BLaER1 treated with 17β-estradiol and CSF1 and Interleukin-3, amounts not matched to agents 10 nM and 100 nM (cell line): ENCODE data around the gene KRTAP10-7.
"Not testable (repeated sequence)": the region's sequence is repeated elsewhere in the genome, so short reads cannot be mapped to it uniquely, and the experiment has no call there.

Source experiments
- H3K27ac ChIP-seq, 11 experiments: shearing (Covaris generic); formaldehyde crosslinking; 2 replicates each; pipeline ENCODE4 v1.8.1; 2022
- H3K27me3 ChIP-seq, 11 experiments: shearing (Covaris generic); formaldehyde crosslinking; 2 replicates each; pipeline ENCODE4 v1.8.1; 2022
- H3K36me3 ChIP-seq, 11 experiments: shearing (Covaris generic); formaldehyde crosslinking; 2 replicates each; pipeline ENCODE4 v1.8.1; 2022
- H3K4me1 ChIP-seq, 10 experiments: shearing (Covaris generic); formaldehyde crosslinking; 2 replicates each; pipeline ENCODE4 v1.8.1; 2022
- H3K4me2 ChIP-seq, 11 experiments: shearing (Covaris generic); formaldehyde crosslinking; 2 replicates each; pipeline ENCODE4 v1.8.1; 2022
- H3K4me3 ChIP-seq, 10 experiments: shearing (Covaris generic); formaldehyde crosslinking; 2 replicates each; pipeline ENCODE4 v1.8.1; 2022
- H3K9ac ChIP-seq, 11 experiments: shearing (Covaris generic); formaldehyde crosslinking; 2 replicates each; pipeline ENCODE4 v1.8.1; 2022
- H3K9me3 ChIP-seq, 11 experiments: shearing (Covaris generic); formaldehyde crosslinking; replicated peaks in 1 of 11; 2 replicates each; pipeline ENCODE4 v1.8.1; 2022
- H4K20me1 ChIP-seq, 11 experiments: shearing (Covaris generic); formaldehyde crosslinking; 2 replicates each; pipeline ENCODE4 v1.8.1; 2022
- Cebpa-rat ChIP-seq, 11 experiments: shearing (Covaris generic); IDR thresholded peaks; 2 replicates each; pipeline ENCODE4 v1.8.1; 2022

Gene KRTAP10-7

GRCh38 chr21:44568667-44569556, 31.5 kb upstream of the KRTAP10-7 start:
- H3K4me2 ChIP-seq: no peak overlapping the region
- peaks cover 0 to 35% (median 13%) of the 10 kb centered on the region in 10 experiments; a peak in 14 of 20 replicates for H3K4me1 ChIP-seq
- H3K27ac ChIP-seq: no peak overlapping the region
- no peaks in the 10 kb centered on the region for H3K36me3 ChIP-seq
- H4K20me1 ChIP-seq: no peaks in the 10 kb centered on the region
- no peak overlapping the region for H3K4me3 ChIP-seq
- peaks cover 10 to 23% (median 18%) of the 10 kb centered on the region in 11 experiments for H3K9me3 ChIP-seq
- no peak for TF ChIP-seq Cebpa-rat (IDR thresholded peaks at IDR 0.05)
- no peaks in the 10 kb centered on the region for H3K27me3 ChIP-seq
- no peak overlapping the region for H3K9ac ChIP-seq

DNA sequence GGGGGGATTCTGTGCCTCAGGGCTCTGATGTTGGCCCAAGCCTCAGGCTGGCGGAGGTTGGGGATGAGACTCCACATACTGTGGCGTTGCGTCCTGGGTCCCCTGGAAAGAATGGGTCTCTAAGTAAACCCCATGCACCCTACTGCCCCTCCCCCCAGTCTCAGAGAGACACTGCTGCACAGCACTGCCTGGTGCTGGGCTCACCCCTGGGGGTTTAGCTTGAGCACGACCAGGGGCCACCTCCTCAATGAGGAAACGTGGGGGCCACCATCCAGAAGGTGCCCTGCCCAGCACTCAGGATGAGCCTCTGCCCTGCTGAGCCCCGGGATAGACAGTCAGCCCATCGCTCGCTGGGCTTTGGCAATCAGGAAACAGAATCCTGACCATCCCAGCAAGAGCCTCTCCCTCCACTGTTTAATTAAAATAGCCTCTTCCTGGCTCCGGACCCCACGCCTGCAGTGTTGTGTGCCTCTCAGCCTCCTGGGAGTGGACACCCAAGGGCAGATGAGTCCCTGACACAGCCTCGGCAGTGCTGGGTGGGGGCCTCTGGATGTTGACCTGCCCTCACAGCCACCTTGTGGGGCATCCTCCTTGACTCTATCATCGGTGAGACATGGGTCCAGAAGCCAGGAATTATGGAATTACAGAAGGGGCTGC, 30.4 kb upstream of the KRTAP10-7 start:
- no peak overlapping the region for H3K27ac ChIP-seq
- no peaks in the 10 kb centered on the region for H3K27me3 ChIP-seq

GRCh38 chr21:44571296-44571695, 29.1 kb upstream of the KRTAP10-7 start:
- Histone ChIP-seq H3K27ac (no peak overlapping the region), H3K27me3 (no peaks in the 10 kb centered on the region), H3K4me2 (no peak overlapping the region), H3K4me1 (peaks cover 0 to 12% (median 8%) of the 10 kb centered on the region in 10 experiments; a peak in 13 of 20 replicates), H3K36me3 (no peaks in the 10 kb centered on the region), H3K9me3 (peaks cover 13 to 26% (median 19%) of the 10 kb centered on the region in 11 experiments), H4K20me1 (no peaks in the 10 kb centered on the region), H3K9ac (no peak overlapping the region), H3K4me3 (no peak overlapping the region)
- no peak for TF ChIP-seq Cebpa-rat (IDR thresholded peaks at IDR 0.05)

More for the DNA sequence above, 30.4 kb upstream of the KRTAP10-7 start:
- Histone ChIP-seq H3K4me3 (no peak overlapping the region), H3K4me2 (no peak overlapping the region), H3K9ac (no peak overlapping the region), H3K9me3 (peaks cover 10 to 22% (median 16%) of the 10 kb centered on the region in 11 experiments), H3K4me1 (peaks cover 0 to 26% (median 13%) of the 10 kb centered on the region in 10 experiments; a peak in 14 of 20 replicates), H3K36me3 (no peaks in the 10 kb centered on the region), H4K20me1 (no peaks in the 10 kb centered on the region)
- no peak for TF ChIP-seq Cebpa-rat (IDR thresholded peaks at IDR 0.05)

- Histone ChIP-seq H3K27ac (no peak overlapping the region), H3K36me3 (0 out of 22 replicates have a peak, but pooled peaks cover 0 to 2% (median 0%) of the 10 kb centered on the region in 11 experiments), H4K20me1 (no peaks in the 10 kb centered on the region), H3K4me3 (no peak overlapping the region), H3K9me3 (peaks cover 22 to 35% (median 27%) of the 10 kb centered on the region in 11 experiments), H3K4me1 (peaks cover 0 to 7% (median 3%) of the 10 kb centered on the region in 10 experiments; a peak in 9 of 20 replicates), H3K4me2 (no peak overlapping the region), H3K9ac (no peak overlapping the region), H3K27me3 (no peaks in the 10 kb centered on the region)
- TF ChIP-seq Cebpa-rat (IDR thresholded peaks at IDR 0.05): no peak
These were observed 28.3 kb upstream of the KRTAP10-7 start for GRCh38 chr21:44571844-44572782.

- Histone ChIP-seq H3K9me3 (peaks cover 30 to 44% (median 37%) of the 10 kb centered on the region in 11 experiments), H3K4me2 (no peak overlapping the region), H4K20me1 (no peaks in the 10 kb centered on the region), H3K36me3 (0 out of 22 replicates have a peak, but pooled peaks cover 0 to 5% (median 0%) of the 10 kb centered on the region in 11 experiments), H3K4me3 (no peak overlapping the region), H3K4me1 (peaks cover 0 to 5% (median 0%) of the 10 kb centered on the region in 10 experiments; a peak in 2 of 20 replicates), H3K9ac (no peak overlapping the region), H3K27me3 (no peaks in the 10 kb centered on the region), H3K27ac (no peak overlapping the region)
- no peak for TF ChIP-seq Cebpa-rat (IDR thresholded peaks at IDR 0.05)
These were observed 27.3 kb upstream of the KRTAP10-7 start for GRCh38 chr21:44572959-44573583.

DNA sequence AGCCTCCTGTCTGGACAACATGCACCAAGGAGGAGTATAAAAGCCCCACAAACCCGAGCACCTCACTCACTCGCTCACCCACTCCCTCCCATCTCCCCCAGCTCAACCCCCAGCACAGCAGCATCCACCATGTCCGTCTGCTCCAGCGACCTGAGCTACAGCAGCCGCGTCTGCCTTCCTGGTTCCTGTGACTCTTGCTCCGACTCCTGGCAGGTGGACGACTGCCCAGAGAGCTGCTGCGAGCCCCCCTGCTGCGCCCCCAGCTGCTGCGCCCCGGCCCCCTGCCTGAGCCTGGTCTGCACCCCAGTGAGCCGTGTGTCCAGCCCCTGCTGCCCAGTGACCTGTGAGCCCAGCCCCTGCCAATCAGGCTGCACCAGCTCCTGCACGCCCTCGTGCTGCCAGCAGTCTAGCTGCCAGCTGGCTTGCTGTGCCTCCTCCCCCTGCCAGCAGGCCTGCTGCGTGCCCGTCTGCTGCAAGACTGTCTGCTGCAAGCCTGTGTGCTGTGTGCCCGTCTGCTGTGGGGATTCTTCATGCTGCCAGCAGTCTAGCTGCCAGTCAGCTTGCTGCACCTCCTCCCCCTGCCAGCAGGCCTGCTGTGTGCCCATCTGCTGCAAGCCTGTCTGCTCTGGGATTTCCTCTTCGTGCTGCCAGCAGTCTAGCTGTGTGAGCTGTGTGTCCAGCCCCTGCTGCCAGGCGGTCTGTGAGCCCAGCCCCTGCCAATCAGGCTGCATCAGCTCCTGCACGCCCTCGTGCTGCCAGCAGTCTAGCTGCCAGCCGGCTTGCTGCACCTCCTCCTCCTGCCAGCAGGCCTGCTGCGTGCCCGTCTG, 26.6 kb upstream of the KRTAP10-7 start, which contains the start of gene KRTAP10-4:
TSS of gene KRTAP10-4 (plus strand) at position 100 of the 827 bp plus-strand sequence. CDS start at position 130, 30 bp downstream.
- H3K4me2 ChIP-seq, H3K27ac ChIP-seq, H3K27me3 ChIP-seq, H3K4me3 ChIP-seq, H3K4me1 ChIP-seq, H4K20me1 ChIP-seq, H3K9ac ChIP-seq, H3K36me3 ChIP-seq: not testable (repeated sequence)
- peaks cover 38 to 52% (median 45%) of the 10 kb centered on the region in 11 experiments for H3K9me3 ChIP-seq

DNA sequence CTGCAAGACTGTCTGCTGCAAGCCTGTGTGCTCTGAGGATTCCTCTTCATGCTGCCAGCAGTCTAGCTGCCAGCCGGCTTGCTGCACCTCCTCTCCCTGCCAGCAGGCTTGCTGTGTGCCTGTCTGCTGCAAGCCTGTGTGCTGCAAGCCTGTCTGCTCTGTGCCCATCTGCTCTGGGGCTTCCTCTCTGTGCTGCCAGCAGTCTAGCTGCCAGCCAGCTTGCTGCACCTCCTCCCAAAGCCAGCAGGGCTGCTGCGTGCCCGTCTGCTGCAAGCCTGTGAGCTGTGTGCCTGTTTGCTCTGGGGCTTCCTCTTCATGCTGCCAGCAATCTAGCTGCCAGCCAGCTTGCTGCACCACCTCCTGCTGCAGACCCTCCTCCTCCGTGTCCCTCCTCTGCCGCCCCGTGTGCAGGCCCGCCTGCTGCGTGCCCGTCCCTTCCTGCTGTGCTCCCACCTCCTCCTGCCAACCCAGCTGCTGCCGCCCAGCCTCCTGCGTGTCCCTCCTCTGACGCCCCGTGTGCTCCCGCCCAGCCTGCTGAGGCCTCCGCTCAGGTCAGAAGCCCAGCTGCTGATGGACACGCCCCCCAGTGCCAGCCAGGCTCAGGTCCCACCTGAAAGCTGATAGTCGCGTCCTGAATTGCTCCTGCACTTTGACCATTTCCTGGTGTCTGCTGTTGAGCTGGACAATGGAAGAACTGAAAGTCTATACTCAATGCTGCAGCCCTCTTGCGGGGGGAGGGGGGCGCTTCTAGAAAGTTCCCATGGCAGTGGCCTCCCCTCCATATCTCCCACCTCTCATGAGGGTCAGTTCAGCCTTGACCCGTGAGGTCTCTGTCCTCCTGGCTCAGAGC, 25.7 kb upstream of the KRTAP10-7 start:
- Histone ChIP-seq H3K4me3 (no peak overlapping the region), H4K20me1 (no peaks in the 10 kb centered on the region), H3K27me3 (no peaks in the 10 kb centered on the region), H3K9me3 (peaks cover 47 to 60% (median 51%) of the 10 kb centered on the region in 11 experiments), H3K9ac (no peak overlapping the region), H3K27ac (no peak overlapping the region), H3K4me2 (no peak overlapping the region), H3K36me3 (0 out of 22 replicates have a peak, but pooled peaks cover 0 to 5% (median 0%) of the 10 kb centered on the region in 11 experiments), H3K4me1 (no peaks in the 10 kb centered on the region)
- no peak for TF ChIP-seq Cebpa-rat (IDR thresholded peaks at IDR 0.05)
